Epithelial cell of proximal tubule (primary cell): ENCODE data around the gene PEX5L. TPM values are rescaled to one million over a fixed set of nuclear protein-coding genes. Genes with fewer than 3 reads are reported as not detected.

ENCODE experiments used
- DNase-seq: peaks from one replicate; pipeline ENCODE4 v3.0.0-alpha.2; 2011; ENCODE audit warnings: low read depth
- H3K4me3 ChIP-seq: 2 replicates; pipeline ENCODE4 v1.5.1; 2011; ENCODE audit warnings: low read depth, mild to moderate bottlenecking, low read length
- total RNA-seq: library from RNA; depleted of rRNA; stranded (reverse); fragments of >200 nt; gene quantifications from 2 replicates; pipeline ENCODE4 v1.2.3, GENCODE V29; 2015
- TF ChIP-seq, protein P1 (sequence below): conservative IDR thresholded peaks from 2 replicates; pipeline ENCODE4 v1.5.1; 2012; ENCODE audit warnings: low read depth, mild to moderate bottlenecking, low read length

PEX5L gene
- total RNA-seq, 1 donor from 2014 or later = 0.12 TPM

DNA sequence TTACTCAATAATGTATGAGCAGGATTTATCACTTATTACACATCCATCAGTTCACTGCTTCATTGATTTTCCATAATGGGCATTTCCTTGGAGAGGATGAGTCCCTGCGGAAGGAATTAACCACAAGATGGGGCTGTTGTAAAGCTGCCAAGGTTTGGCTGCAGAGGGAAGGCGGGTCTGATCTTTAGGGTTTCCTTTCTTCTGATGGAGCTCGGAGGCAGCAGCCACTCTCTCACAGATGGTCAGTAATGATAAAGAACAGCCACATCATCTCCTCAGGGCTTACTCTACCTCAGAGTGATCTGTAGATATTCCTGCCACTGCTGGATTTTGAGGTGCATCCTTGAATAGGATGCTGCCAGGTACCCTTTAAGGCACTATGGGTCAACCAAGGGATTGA is 268.7 kb downstream of the PEX5L start:
- no peak overlapping the region for H3K4me3 ChIP-seq
- peak; percentile 51 for DNase-seq
- TF ChIP-seq, protein P1, sequence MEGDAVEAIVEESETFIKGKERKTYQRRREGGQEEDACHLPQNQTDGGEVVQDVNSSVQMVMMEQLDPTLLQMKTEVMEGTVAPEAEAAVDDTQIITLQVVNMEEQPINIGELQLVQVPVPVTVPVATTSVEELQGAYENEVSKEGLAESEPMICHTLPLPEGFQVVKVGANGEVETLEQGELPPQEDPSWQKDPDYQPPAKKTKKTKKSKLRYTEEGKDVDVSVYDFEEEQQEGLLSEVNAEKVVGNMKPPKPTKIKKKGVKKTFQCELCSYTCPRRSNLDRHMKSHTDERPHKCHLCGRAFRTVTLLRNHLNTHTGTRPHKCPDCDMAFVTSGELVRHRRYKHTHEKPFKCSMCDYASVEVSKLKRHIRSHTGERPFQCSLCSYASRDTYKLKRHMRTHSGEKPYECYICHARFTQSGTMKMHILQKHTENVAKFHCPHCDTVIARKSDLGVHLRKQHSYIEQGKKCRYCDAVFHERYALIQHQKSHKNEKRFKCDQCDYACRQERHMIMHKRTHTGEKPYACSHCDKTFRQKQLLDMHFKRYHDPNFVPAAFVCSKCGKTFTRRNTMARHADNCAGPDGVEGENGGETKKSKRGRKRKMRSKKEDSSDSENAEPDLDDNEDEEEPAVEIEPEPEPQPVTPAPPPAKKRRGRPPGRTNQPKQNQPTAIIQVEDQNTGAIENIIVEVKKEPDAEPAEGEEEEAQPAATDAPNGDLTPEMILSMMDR = peak; percentile 78

DNA sequence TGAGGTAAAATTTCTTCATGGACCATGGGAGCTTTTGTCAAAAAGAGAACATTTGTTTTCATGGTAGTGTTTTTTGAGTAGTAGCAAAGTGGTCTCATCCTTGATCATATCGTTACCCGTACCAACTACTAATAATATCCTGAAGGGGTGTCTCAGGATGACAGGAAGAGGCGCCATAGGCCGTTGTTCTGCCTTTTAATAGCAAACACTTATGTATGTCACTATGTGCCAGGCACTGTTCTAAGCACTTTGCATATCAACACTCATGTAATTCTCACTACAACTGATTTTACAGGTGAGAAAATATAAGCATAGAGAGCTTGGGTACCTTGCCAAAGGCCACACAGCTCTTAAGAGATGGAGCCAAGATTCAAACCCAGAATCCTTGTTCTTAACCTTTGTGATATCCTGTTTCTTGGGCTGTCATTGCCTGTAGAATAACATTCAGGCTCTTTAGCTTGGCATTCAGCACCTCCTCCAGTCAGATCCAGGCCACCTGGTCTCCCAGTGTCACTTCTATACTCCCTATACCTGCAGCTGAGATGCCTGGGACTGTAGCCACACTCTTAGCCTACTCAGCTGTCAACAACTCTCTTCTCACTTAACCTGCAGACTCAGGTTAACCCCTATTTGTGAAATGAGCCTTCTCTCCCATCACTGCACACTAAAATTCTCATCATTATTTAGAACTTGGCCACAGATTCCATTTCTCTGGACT is 270.2 kb downstream of the PEX5L start:
- TF ChIP-seq, protein P1 = no peak
- H3K4me3 ChIP-seq = no peak overlapping the region
- DNase-seq = no peak

- H3K4me3 ChIP-seq = no peak overlapping the region
- DNase-seq = no peak
- TF ChIP-seq, protein P1 = no peak
Observed at GRCh38 chr3:179765396-179765795, 271.3 kb downstream of the PEX5L start.

DNA sequence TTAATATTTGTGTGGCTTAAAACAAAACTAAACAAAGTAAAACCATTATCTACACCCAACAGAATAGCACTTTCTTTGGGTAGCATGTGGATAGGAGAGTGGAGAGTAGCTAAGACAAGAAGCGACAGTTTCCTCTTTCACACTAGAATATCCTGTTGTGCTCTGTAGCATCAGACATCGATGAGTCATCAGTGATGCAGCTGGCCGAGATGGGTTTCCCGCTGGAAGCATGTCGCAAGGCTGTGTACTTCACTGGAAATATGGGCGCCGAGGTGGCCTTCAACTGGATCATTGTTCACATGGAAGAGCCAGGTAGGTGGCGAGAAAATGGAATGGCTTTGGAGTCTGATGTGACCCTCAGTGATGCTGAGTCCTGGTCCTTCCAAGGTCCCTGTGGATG is 275.8 kb downstream of the PEX5L start:
- H3K4me3 ChIP-seq = no peak overlapping the region
- DNase-seq = no peak
- TF ChIP-seq, protein P1 = no peak

DNA sequence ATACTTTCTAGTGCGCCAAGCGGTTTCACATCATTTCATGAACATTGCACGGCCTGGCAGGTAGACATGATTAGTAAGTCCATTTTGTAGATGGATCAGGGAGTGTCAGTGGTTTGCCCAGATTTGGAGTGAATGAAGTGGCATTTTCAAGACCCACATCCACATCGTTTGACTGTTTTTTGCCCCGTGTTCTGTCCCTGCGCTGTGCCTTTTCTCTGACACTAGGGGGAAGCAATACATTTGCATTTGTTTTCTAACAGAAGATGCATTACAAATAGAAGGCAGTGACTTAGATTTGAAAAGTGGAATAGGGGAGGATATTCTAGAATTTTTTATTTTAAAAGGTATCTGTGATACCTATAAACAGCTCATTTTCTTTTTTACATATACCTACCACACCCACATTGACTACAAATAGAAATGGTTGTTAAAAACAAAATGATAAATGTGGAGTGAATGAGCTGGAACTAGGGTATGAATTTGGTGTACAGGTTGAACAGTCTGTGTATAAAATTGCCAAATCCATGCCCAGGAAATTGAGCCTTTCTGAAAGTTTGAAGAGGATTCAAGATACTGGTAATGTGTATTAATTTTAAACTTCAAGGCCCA is 285.9 kb downstream of the PEX5L start:
- TF ChIP-seq, protein P1 = peak; percentile 77
- no peak for DNase-seq
- no peak overlapping the region for H3K4me3 ChIP-seq

GRCh38 chr3:179745716-179746115 is 291.0 kb downstream of the PEX5L start:
- TF ChIP-seq, protein P1 = no peak
- no peak for DNase-seq
- no peak overlapping the region for H3K4me3 ChIP-seq

DNA sequence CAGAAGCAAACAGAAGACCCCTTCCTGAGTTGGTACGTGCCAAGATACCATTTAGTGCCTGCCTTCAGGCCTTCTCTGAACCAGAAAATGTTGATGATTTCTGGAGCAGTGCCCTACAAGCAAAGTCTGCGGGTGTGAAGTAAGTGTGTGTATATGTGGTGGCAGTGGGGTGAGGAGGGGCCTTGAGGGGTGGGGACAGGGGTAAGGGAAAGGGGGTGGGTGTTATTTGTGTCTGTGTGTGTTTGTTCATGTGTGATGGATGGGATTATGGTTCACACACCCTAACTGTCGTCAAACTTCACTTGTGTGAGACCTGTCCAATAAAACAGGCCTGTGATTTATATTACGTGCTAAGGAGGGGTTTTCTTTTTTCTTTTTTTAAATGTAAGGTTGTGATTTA is 291.7 kb downstream of the PEX5L start:
- TF ChIP-seq, protein P1 = no peak
- no peak for DNase-seq
- H3K4me3 ChIP-seq = no peak overlapping the region
